Measurements from ENCODE around the gene CHMP5.

GRCh38 chr9:33318225-33318624, 53.4 kb downstream of the CHMP5 start:
- no peak for TF ChIP-seq CTCF (IDR thresholded peaks at IDR 0.05; ENCODE audit: insufficient read depth, low read depth, low read length)
- no peak for TF ChIP-seq EZH2 (IDR thresholded peaks at IDR 0.05; ENCODE audit: insufficient read depth, low read length)

Data from astrocyte (in vitro differentiated cells and primary cell).